Measurements from ENCODE around the gene FOXC2. TPM values are rescaled to one million over a fixed set of nuclear protein-coding genes. Genes with fewer than 3 reads are reported as not detected.

Gene FOXC2
- total RNA-seq, 1 donor from 2014 or later: under 0.01 TPM

GRCh38 chr16:86534779-86535615 lies 31.6 kb upstream of the FOXC2 start:
- FAIRE-seq (no peak), DNase-seq (ENCODE audit: low read depth) (no peak)
- Histone ChIP-seq H3K27me3 (ENCODE audit: control insufficient read depth, insufficient read depth, low read length) (no peaks in the 10 kb centered on the region), H3K36me3 (ENCODE audit: control insufficient read depth, insufficient read depth, low read length) (peaks cover 9% of the 10 kb centered on the region), H3K4me3 (ENCODE audit: low read depth, low read length) (no peak overlapping the region)
- TF ChIP-seq, protein P1, sequence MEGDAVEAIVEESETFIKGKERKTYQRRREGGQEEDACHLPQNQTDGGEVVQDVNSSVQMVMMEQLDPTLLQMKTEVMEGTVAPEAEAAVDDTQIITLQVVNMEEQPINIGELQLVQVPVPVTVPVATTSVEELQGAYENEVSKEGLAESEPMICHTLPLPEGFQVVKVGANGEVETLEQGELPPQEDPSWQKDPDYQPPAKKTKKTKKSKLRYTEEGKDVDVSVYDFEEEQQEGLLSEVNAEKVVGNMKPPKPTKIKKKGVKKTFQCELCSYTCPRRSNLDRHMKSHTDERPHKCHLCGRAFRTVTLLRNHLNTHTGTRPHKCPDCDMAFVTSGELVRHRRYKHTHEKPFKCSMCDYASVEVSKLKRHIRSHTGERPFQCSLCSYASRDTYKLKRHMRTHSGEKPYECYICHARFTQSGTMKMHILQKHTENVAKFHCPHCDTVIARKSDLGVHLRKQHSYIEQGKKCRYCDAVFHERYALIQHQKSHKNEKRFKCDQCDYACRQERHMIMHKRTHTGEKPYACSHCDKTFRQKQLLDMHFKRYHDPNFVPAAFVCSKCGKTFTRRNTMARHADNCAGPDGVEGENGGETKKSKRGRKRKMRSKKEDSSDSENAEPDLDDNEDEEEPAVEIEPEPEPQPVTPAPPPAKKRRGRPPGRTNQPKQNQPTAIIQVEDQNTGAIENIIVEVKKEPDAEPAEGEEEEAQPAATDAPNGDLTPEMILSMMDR (IDR thresholded peaks at IDR 0.05; ENCODE audit: insufficient read depth, low read length, severe bottlenecking): no peak

GRCh38 chr16:86536621-86537020 lies 30.0 kb upstream of the FOXC2 start:
- Histone ChIP-seq H3K27me3 (ENCODE audit: control insufficient read depth, insufficient read depth, low read length) (no peaks in the 10 kb centered on the region), H3K36me3 (ENCODE audit: control insufficient read depth, insufficient read depth, low read length) (peaks cover 18% of the 10 kb centered on the region), H3K4me3 (ENCODE audit: low read depth, low read length) (no peak overlapping the region)
- FAIRE-seq: no peak
- TF ChIP-seq, protein P1 (IDR thresholded peaks at IDR 0.05; ENCODE audit: insufficient read depth, low read length, severe bottlenecking): no peak
- DNase-seq (ENCODE audit: low read depth): no peak

GRCh38 chr16:86537486-86537885 lies 29.1 kb upstream of the FOXC2 start:
- Histone ChIP-seq H3K27me3 (ENCODE audit: control insufficient read depth, insufficient read depth, low read length) (no peaks in the 10 kb centered on the region), H3K4me3 (ENCODE audit: low read depth, low read length) (no peak overlapping the region), H3K36me3 (ENCODE audit: control insufficient read depth, insufficient read depth, low read length) (peaks cover 23% of the 10 kb centered on the region)
- FAIRE-seq: no peak
- no peak for DNase-seq (ENCODE audit: low read depth)
- TF ChIP-seq, protein P1 (IDR thresholded peaks at IDR 0.05; ENCODE audit: insufficient read depth, low read length, severe bottlenecking): no peak

GRCh38 chr16:86538196-86538780 lies 28.3 kb upstream of the FOXC2 start:
- H3K36me3 ChIP-seq (ENCODE audit: control insufficient read depth, insufficient read depth, low read length): peaks cover 24% of the 10 kb centered on the region
- no peak for FAIRE-seq
- H3K27me3 ChIP-seq (ENCODE audit: control insufficient read depth, insufficient read depth, low read length): no peaks in the 10 kb centered on the region
- no peak overlapping the region for H3K4me3 ChIP-seq (ENCODE audit: low read depth, low read length)
- TF ChIP-seq, protein P1 (IDR thresholded peaks at IDR 0.05; ENCODE audit: insufficient read depth, low read length, severe bottlenecking): no peak
- no peak for DNase-seq (ENCODE audit: low read depth)

DNA sequence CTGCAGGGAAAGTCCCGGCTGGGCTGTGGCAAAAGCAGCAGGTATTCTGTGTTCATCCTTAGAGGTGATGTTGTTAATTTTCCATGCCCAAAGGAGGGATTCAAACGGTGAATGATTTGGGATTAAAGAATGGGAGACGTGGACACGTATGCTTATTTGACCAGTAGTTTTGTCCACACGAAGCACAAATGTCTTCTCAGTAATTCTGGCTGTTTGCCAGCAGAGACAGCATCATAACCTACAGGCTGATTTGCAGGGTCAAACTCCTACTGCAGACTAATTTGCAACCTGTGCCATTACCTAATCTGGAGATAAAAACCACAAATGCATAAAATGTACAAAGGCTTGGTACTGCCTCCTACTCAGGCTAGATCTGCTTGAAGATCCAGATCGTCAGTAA lies 25.7 kb upstream of the FOXC2 start:
- TF ChIP-seq, protein P1 (IDR thresholded peaks at IDR 0.05; ENCODE audit: insufficient read depth, low read length, severe bottlenecking): no peak
- no peak for FAIRE-seq
- DNase-seq (ENCODE audit: low read depth): no peak
- Histone ChIP-seq H3K36me3 (ENCODE audit: control insufficient read depth, insufficient read depth, low read length) (peaks cover 28% of the 10 kb centered on the region), H3K4me3 (ENCODE audit: low read depth, low read length) (no peak overlapping the region), H3K27me3 (ENCODE audit: control insufficient read depth, insufficient read depth, low read length) (no peaks in the 10 kb centered on the region)
